ENCODE data around the gene AHCYL2.
"Not testable (repeated sequence)": the region's sequence is repeated elsewhere in the genome, so short reads cannot be mapped to it uniquely, and the experiment has no call there.

GRCh38 chr7:129216821-129217416 lies 7.9 kb upstream of the AHCYL2 start:
- TF ChIP-seq, protein P1, sequence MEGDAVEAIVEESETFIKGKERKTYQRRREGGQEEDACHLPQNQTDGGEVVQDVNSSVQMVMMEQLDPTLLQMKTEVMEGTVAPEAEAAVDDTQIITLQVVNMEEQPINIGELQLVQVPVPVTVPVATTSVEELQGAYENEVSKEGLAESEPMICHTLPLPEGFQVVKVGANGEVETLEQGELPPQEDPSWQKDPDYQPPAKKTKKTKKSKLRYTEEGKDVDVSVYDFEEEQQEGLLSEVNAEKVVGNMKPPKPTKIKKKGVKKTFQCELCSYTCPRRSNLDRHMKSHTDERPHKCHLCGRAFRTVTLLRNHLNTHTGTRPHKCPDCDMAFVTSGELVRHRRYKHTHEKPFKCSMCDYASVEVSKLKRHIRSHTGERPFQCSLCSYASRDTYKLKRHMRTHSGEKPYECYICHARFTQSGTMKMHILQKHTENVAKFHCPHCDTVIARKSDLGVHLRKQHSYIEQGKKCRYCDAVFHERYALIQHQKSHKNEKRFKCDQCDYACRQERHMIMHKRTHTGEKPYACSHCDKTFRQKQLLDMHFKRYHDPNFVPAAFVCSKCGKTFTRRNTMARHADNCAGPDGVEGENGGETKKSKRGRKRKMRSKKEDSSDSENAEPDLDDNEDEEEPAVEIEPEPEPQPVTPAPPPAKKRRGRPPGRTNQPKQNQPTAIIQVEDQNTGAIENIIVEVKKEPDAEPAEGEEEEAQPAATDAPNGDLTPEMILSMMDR (IDR thresholded peaks at IDR 0.05; ENCODE audit: low read depth, low read length, poor library complexity, severe bottlenecking) = not testable (repeated sequence)
- not testable (repeated sequence) for TF ChIP-seq EZH2phosphoT487 (IDR thresholded peaks at IDR 0.05; ENCODE audit: borderline replicate concordance, low read length)
